OCI-LY1 (cell line): ENCODE results near the gene RHOB.

Experiments used
- H2AFZ ChIP-seq: fragments of 200-600 bp; sonication (generic), shearing (Covaris generic); 2 replicates; pipeline ENCODE4 v1.6.0; 2014; ENCODE audit warnings: antibody characterized with exemption, mild to moderate bottlenecking, low read length
- H3F3A ChIP-seq: fragments of 200-600 bp; sonication (generic), shearing (Covaris generic); 2 replicates; pipeline ENCODE4 v1.6.0; 2014; ENCODE audit warnings: mild to moderate bottlenecking, antibody characterized with exemption, low read length, moderate library complexity; ENCODE audit not compliant: insufficient read depth
- H3K27ac ChIP-seq: fragments of 200-600 bp; sonication (generic); 2 replicates; pipeline ENCODE4 v1.5.1; 2014; ENCODE audit warnings: low read length, mixed run types, mild to moderate bottlenecking, low read depth; ENCODE audit not compliant: poor library complexity, severe bottlenecking
- H3K27me3 ChIP-seq: fragments of 200-600 bp; sonication (generic); 2 replicates; pipeline ENCODE4 v1.6.0; 2014; ENCODE audit warnings: antibody characterized with exemption, mild to moderate bottlenecking, low read length, moderate library complexity; ENCODE audit not compliant: insufficient read depth
- H3K36me3 ChIP-seq: fragments of 200-600 bp; sonication (generic); 2 replicates; pipeline ENCODE4 v1.6.1; 2014; ENCODE audit warnings: mild to moderate bottlenecking, antibody characterized with exemption, low read length, moderate library complexity, mixed read lengths; ENCODE audit not compliant: insufficient read depth
- H3K4me1 ChIP-seq: fragments of 200-600 bp; sonication (generic); 2 replicates; pipeline ENCODE4 v1.5.1; 2014; ENCODE audit warnings: mild to moderate bottlenecking, low read length, moderate library complexity; ENCODE audit not compliant: insufficient read depth, severe bottlenecking
- H3K4me2 ChIP-seq: fragments of 200-600 bp; sonication (generic), shearing (Covaris generic); 2 replicates; pipeline ENCODE4 v1.6.1; 2014; ENCODE audit warnings: low read length
- H3K4me3 ChIP-seq: fragments of 200-600 bp; sonication (generic); 2 replicates; pipeline ENCODE4 v1.5.1; 2014; ENCODE audit warnings: low read length, low read depth, mild to moderate bottlenecking, mixed read lengths; ENCODE audit not compliant: poor library complexity, severe bottlenecking
- H3K79me2 ChIP-seq: fragments of 200-600 bp; shearing (Covaris generic); 2 replicates; pipeline ENCODE4 v1.6.1; 2016; ENCODE audit warnings: mixed run types, low read length, mixed read lengths; ENCODE audit not compliant: insufficient read depth
- H3K9ac ChIP-seq: fragments of 200-600 bp; sonication (generic), shearing (Covaris generic); 2 replicates; pipeline ENCODE4 v1.6.1; 2014; ENCODE audit warnings: mild to moderate bottlenecking, low read length, mixed read lengths
- H3K9me2 ChIP-seq: fragments of 200-600 bp; sonication (generic), shearing (Covaris generic); 2 replicates; pipeline ENCODE4 v1.6.1; 2014; ENCODE audit warnings: low read depth, mild to moderate bottlenecking, low read length, mixed read lengths
- H3K9me3 ChIP-seq: fragments of 200-600 bp; shearing (Covaris generic); 2 replicates; pipeline ENCODE4 v1.6.1; 2014; ENCODE audit warnings: low read length, mixed read lengths
- H4K20me1 ChIP-seq: fragments of 200-600 bp; sonication (generic), shearing (Covaris generic); 2 replicates; pipeline ENCODE4 v1.6.0; 2016; ENCODE audit warnings: mild to moderate bottlenecking, low read length; ENCODE audit not compliant: insufficient read depth
- CTCF ChIP-seq: fragments of 200-600 bp; sonication (generic), shearing (Covaris generic); IDR thresholded peaks from 2 replicates; pipeline ENCODE4 v1.5.1; 2017; ENCODE audit warnings: mild to moderate bottlenecking, antibody characterized with exemption, low read length, moderate library complexity, mixed read lengths
- EZH2 ChIP-seq: fragments of 200-600 bp; sonication (generic), shearing (Covaris generic); IDR thresholded peaks from 2 replicates; pipeline ENCODE4 v1.8.0; 2017; ENCODE audit warnings: borderline replicate concordance, mixed run types, mild to moderate bottlenecking, antibody characterized with exemption, low read length, moderate library complexity, mixed read lengths

Gene RHOB

GRCh38 chr2:20487392-20488174 lies 40.7 kb downstream of the RHOB start:
- Histone ChIP-seq H3K27ac (no peak overlapping the region), H3K9ac (no peak overlapping the region), H3K79me2 (no peaks in the 10 kb centered on the region), H4K20me1 (no peaks in the 10 kb centered on the region), H3K9me2 (no peaks in the 10 kb centered on the region), H2AFZ (no peak overlapping the region), H3K9me3 (no peaks in the 10 kb centered on the region), H3K4me1 (no peaks in the 10 kb centered on the region), H3K36me3 (no peaks in the 10 kb centered on the region), H3F3A (no peaks in the 10 kb centered on the region), H3K4me3 (no peak overlapping the region), H3K27me3 (peaks cover 12% of the 10 kb centered on the region; the same call in 1 of the 2 replicates), H3K4me2 (no peak overlapping the region)
- TF ChIP-seq CTCF (no peak), EZH2 (no peak)

GRCh38 chr2:20488201-20488641 lies 41.3 kb downstream of the RHOB start:
- Histone ChIP-seq H3K4me1 (no peaks in the 10 kb centered on the region), H3F3A (no peaks in the 10 kb centered on the region), H3K4me3 (no peak overlapping the region), H3K27ac (no peak overlapping the region), H3K27me3 (peaks cover 12% of the 10 kb centered on the region; the same call in 1 of the 2 replicates), H3K9ac (no peak overlapping the region), H2AFZ (no peak overlapping the region), H3K36me3 (no peaks in the 10 kb centered on the region), H3K9me3 (no peaks in the 10 kb centered on the region), H3K79me2 (no peaks in the 10 kb centered on the region), H3K9me2 (no peaks in the 10 kb centered on the region), H3K4me2 (no peak overlapping the region), H4K20me1 (no peaks in the 10 kb centered on the region)
- no peak for TF ChIP-seq EZH2
- TF ChIP-seq CTCF = no peak

- no peak for TF ChIP-seq EZH2
- no peak for TF ChIP-seq CTCF
- Histone ChIP-seq H3K9me3 (no peaks in the 10 kb centered on the region), H3K9ac (no peak overlapping the region), H3K4me2 (no peak overlapping the region), H3K4me1 (no peaks in the 10 kb centered on the region), H3K79me2 (no peaks in the 10 kb centered on the region), H3K36me3 (no peaks in the 10 kb centered on the region), H3K27ac (no peak overlapping the region), H4K20me1 (no peaks in the 10 kb centered on the region), H3F3A (no peaks in the 10 kb centered on the region), H3K9me2 (no peaks in the 10 kb centered on the region), H3K27me3 (peaks cover 12% of the 10 kb centered on the region; the same call in 1 of the 2 replicates), H3K4me3 (no peak overlapping the region), H2AFZ (no peak overlapping the region)
These were observed 41.9 kb downstream of the RHOB start for GRCh38 chr2:20488782-20489181.
